Neural progenitor cell (in vitro differentiated cells): ENCODE data around the gene RNF187.

Experiments used
- EZH2 ChIP-seq: fragments of 200-600 bp; sonication (generic); IDR thresholded peaks from 2 replicates; pipeline ENCODE4 v1.6.1; 2017; ENCODE audit warnings: antibody characterized with exemption, mild to moderate bottlenecking, moderate library complexity
- EZH2phosphoT487 ChIP-seq: fragments of 200-600 bp; sonication (generic); IDR thresholded peaks from 2 replicates; pipeline ENCODE4 v1.6.1; 2017; ENCODE audit warnings: antibody characterized with exemption
- TF ChIP-seq, protein P1 (sequence below): fragments of 200-600 bp; sonication (generic); IDR thresholded peaks from 2 replicates; pipeline ENCODE4 v1.5.1; 2017; ENCODE audit warnings: antibody characterized with exemption, mild to moderate bottlenecking

DNA sequence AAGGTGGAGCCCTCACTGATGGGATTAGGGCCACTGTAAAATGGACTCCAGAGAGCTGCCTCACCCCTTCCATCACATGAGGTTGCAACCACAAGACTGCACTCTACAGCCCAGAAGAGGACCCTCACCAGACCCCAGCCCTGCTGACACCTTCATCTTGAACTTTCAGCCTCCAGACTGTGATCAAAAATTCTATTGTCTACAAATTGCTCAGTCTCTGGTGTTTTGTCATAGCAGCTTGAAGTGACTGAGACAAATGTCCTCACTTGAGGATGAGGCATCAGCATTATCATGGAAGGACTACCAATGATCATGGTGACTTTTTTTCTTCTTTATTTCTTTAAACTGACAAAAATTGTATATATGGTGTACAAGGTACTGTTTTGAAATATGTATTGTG lies 43.8 kb upstream of the RNF187 start:
- TF ChIP-seq, protein P1, sequence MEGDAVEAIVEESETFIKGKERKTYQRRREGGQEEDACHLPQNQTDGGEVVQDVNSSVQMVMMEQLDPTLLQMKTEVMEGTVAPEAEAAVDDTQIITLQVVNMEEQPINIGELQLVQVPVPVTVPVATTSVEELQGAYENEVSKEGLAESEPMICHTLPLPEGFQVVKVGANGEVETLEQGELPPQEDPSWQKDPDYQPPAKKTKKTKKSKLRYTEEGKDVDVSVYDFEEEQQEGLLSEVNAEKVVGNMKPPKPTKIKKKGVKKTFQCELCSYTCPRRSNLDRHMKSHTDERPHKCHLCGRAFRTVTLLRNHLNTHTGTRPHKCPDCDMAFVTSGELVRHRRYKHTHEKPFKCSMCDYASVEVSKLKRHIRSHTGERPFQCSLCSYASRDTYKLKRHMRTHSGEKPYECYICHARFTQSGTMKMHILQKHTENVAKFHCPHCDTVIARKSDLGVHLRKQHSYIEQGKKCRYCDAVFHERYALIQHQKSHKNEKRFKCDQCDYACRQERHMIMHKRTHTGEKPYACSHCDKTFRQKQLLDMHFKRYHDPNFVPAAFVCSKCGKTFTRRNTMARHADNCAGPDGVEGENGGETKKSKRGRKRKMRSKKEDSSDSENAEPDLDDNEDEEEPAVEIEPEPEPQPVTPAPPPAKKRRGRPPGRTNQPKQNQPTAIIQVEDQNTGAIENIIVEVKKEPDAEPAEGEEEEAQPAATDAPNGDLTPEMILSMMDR, result no peak
- TF ChIP-seq EZH2 (no peak), EZH2phosphoT487 (no peak)
